ENCODE measurements around the gene LRRN4.

Gene LRRN4

DNA sequence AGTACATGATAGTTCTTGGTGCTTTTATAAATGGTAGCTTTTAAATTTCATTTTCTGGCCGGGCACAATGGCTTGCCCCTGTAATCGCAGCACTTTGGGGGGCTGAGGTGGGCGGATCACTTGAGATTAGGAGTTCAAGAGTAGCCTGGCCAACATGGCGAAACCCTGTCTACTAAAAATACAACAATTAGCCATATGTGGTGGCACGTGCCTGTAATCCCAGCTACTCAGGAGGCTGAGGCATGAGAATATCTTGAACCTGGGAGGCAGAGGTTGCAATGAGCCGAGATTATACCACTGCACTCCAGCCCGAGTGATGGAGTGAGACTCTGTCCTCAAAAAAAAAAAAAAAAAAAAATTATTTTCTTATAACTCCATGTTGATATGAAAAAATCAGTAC is 36.0 kb downstream of the LRRN4 start:
- TF ChIP-seq FOXP2 (optimal IDR thresholded peaks at IDR 0.05; ENCODE audit: borderline replicate concordance, extremely low read depth, extremely low read length, insufficient read depth) (no peak), SIN3A (IDR thresholded peaks at IDR 0.05; ENCODE audit: borderline replicate concordance, insufficient read depth, low read length) (no peak), TAF1 (IDR thresholded peaks at IDR 0.05; ENCODE audit: borderline replicate concordance, insufficient read depth, low read length) (no peak), POLR2AphosphoS5 (IDR thresholded peaks at IDR 0.05; ENCODE audit: low read depth, low read length) (no peak)
- TF ChIP-seq, protein P1, sequence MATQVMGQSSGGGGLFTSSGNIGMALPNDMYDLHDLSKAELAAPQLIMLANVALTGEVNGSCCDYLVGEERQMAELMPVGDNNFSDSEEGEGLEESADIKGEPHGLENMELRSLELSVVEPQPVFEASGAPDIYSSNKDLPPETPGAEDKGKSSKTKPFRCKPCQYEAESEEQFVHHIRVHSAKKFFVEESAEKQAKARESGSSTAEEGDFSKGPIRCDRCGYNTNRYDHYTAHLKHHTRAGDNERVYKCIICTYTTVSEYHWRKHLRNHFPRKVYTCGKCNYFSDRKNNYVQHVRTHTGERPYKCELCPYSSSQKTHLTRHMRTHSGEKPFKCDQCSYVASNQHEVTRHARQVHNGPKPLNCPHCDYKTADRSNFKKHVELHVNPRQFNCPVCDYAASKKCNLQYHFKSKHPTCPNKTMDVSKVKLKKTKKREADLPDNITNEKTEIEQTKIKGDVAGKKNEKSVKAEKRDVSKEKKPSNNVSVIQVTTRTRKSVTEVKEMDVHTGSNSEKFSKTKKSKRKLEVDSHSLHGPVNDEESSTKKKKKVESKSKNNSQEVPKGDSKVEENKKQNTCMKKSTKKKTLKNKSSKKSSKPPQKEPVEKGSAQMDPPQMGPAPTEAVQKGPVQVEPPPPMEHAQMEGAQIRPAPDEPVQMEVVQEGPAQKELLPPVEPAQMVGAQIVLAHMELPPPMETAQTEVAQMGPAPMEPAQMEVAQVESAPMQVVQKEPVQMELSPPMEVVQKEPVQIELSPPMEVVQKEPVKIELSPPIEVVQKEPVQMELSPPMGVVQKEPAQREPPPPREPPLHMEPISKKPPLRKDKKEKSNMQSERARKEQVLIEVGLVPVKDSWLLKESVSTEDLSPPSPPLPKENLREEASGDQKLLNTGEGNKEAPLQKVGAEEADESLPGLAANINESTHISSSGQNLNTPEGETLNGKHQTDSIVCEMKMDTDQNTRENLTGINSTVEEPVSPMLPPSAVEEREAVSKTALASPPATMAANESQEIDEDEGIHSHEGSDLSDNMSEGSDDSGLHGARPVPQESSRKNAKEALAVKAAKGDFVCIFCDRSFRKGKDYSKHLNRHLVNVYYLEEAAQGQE (IDR thresholded peaks at IDR 0.05; ENCODE audit: insufficient read depth in 1 of 2, low read depth in 2 of 2, low read length in 2 of 2) = no peak

DNA sequence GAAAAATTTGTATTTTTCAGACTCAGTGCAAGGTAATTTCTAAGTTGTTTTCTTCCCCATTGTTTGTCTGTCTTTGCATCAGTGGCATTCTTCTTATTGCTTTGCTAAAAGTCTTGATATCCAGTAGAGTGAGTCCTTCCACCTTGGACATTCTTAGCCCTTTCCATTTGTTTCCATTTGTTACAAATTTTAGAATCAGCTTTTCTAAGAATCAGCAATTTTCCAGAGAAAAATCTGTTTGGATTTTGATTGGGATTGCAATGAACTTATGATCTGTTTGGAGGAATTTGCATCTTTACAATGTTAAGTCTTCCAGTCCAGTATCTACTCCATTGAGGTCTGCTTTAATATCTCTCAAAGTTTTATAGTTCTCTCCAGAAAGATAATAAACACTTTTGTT is 36.4 kb downstream of the LRRN4 start:
- TF ChIP-seq FOXP2 (optimal IDR thresholded peaks at IDR 0.05; ENCODE audit: borderline replicate concordance, extremely low read depth, extremely low read length, insufficient read depth) = no peak
- no peak for TF ChIP-seq SIN3A (IDR thresholded peaks at IDR 0.05; ENCODE audit: borderline replicate concordance, insufficient read depth, low read length)
- no peak for TF ChIP-seq TAF1 (IDR thresholded peaks at IDR 0.05; ENCODE audit: borderline replicate concordance, insufficient read depth, low read length)
- no peak for TF ChIP-seq POLR2AphosphoS5 (IDR thresholded peaks at IDR 0.05; ENCODE audit: low read depth, low read length)
- TF ChIP-seq, protein P1 (IDR thresholded peaks at IDR 0.05; ENCODE audit: insufficient read depth in 1 of 2, low read depth in 2 of 2, low read length in 2 of 2) = no peak

DNA sequence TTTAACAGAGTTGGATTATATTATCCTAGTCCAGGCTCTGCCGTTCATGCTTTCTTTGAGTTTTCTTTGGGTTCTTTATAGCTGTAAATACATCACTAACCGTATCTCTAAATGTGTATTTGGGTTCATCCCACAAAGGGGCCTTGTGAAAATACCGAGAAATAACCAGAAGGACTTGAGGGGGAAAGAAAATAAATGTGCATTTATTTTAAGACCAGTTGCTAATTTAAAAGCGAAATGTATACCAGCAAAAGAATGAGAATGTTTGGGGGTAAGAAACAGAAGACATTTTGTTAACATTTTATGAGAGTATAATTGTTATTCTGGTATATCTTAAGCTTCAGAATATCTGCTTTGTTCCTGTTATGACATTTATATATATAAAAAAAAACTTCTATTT is 38.9 kb downstream of the LRRN4 start:
- TF ChIP-seq, protein P1 (IDR thresholded peaks at IDR 0.05; ENCODE audit: insufficient read depth in 1 of 2, low read depth in 2 of 2, low read length in 2 of 2) = no peak
- TF ChIP-seq TAF1 (IDR thresholded peaks at IDR 0.05; ENCODE audit: borderline replicate concordance, insufficient read depth, low read length) (no peak), SIN3A (IDR thresholded peaks at IDR 0.05; ENCODE audit: borderline replicate concordance, insufficient read depth, low read length) (no peak), POLR2AphosphoS5 (IDR thresholded peaks at IDR 0.05; ENCODE audit: low read depth, low read length) (no peak), FOXP2 (optimal IDR thresholded peaks at IDR 0.05; ENCODE audit: borderline replicate concordance, extremely low read depth, extremely low read length, insufficient read depth) (no peak)

DNA sequence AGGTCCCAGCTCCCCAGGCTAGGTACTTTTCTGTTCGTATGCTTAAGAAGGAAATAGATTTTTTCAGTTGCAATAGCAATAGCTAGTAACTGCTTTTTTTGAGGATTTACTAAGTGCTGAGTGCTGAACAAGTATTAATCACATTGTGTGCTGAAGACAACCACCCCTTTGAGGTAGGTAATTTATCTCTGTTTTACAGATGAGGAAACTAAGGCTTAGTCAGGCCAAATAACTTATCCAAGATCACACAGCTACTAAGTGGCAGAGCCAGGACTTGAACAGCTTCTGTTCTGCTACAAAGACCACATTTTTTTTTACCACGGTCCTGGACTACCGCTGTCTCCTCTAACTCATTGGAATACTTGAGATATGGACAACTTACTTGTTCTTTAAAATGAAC is 39.8 kb downstream of the LRRN4 start:
- TF ChIP-seq, protein P1 (IDR thresholded peaks at IDR 0.05; ENCODE audit: insufficient read depth in 1 of 2, low read depth in 2 of 2, low read length in 2 of 2) = no peak
- TF ChIP-seq FOXP2 (optimal IDR thresholded peaks at IDR 0.05; ENCODE audit: borderline replicate concordance, extremely low read depth, extremely low read length, insufficient read depth) (no peak), SIN3A (IDR thresholded peaks at IDR 0.05; ENCODE audit: borderline replicate concordance, insufficient read depth, low read length) (no peak), TAF1 (IDR thresholded peaks at IDR 0.05; ENCODE audit: borderline replicate concordance, insufficient read depth, low read length) (no peak), POLR2AphosphoS5 (IDR thresholded peaks at IDR 0.05; ENCODE audit: low read depth, low read length) (no peak)

DNA sequence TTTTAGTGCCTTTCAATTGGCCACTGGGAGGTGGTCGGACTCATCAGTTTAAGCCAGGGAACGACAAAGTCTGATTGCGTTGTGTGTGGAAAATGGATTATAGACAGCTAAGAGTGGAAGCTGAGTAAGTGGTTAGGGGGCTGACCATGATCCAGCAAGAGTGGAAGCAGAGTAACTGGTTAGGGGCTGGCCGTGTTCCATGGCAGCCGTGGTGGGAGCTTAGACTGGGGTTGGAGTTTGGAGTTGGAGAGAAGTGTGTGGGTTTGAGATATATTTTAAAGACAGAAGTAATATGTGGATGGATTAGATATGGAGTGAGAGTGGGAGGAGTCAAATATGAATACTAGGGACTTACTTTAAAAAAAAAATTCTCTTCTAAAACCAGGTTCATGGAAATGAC is 41.7 kb downstream of the LRRN4 start:
- TF ChIP-seq FOXP2 (optimal IDR thresholded peaks at IDR 0.05; ENCODE audit: borderline replicate concordance, extremely low read depth, extremely low read length, insufficient read depth) (no peak), TAF1 (IDR thresholded peaks at IDR 0.05; ENCODE audit: borderline replicate concordance, insufficient read depth, low read length) (no peak), POLR2AphosphoS5 (IDR thresholded peaks at IDR 0.05; ENCODE audit: low read depth, low read length) (no peak), SIN3A (IDR thresholded peaks at IDR 0.05; ENCODE audit: borderline replicate concordance, insufficient read depth, low read length) (no peak)
- TF ChIP-seq, protein P1 (IDR thresholded peaks at IDR 0.05; ENCODE audit: insufficient read depth in 1 of 2, low read depth in 2 of 2, low read length in 2 of 2) = no peak

Measured in PFSK-1 (cell line).